ENCODE results near the gene SLC22A5. TPM values are rescaled to one million over a fixed set of nuclear protein-coding genes. Genes with fewer than 3 reads are reported as not detected.

The SLC22A5 gene
- total and polyA plus RNA-seq, 2 of the 8 experiments (the other 6 are each of a cell fraction or from before 2014, with no cell fraction given): 4.0 to 9.0 TPM

DNA sequence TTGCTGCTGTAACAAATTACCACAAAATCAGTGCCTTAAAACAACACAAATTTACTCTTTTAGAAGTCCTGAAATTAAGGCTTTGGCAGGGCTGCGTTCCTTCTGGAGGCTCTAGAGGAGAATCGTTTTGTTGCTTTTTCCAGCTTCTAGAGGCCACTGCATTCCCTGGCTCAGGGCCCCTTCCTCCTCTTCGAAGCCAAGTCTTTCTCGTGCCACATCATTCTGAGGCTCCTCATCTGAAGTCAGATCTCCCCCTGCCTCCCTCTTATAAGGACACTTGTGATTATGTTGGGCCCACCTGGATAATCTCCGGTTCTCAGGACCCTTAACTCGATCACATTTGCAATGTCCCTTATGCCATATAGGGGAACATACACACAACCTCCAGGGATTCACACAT lies 48.0 kb downstream of the SLC22A5 start:
- Histone ChIP-seq H3K4ac (replicated peaks; ENCODE audit: insufficient read length, low read depth, low read length) (no peak overlapping the region), H2AK5ac (ENCODE audit: low read depth, low read length) (no peak overlapping the region), H2BK120ac (replicated peaks; ENCODE audit: low read depth, low read length) (no peak overlapping the region), H4K20me1 (replicated peaks in 1 of 2; ENCODE audit: control insufficient read depth in 1 of 2, insufficient read depth in 2 of 2, low read length in 2 of 2) (no peaks in the 10 kb centered on the region), H3K36me3 (ENCODE audit: control insufficient read depth in 2 of 4, insufficient read depth in 4 of 4, low read length in 3 of 4) (no peaks in the 10 kb centered on the region), H2BK15ac (ENCODE audit: low read length) (no peak overlapping the region), H3K18ac (ENCODE audit: extremely low read depth, low read length) (no peak overlapping the region), H3K9me3 (ENCODE audit: insufficient read depth in 2 of 2, low read depth in 1 of 2, low read length in 1 of 2) (no peaks in the 10 kb centered on the region), H2BK20ac (ENCODE audit: low read length) (no peak overlapping the region), H3K4me3 (ENCODE audit: extremely low read depth in 1 of 4, insufficient read depth in 2 of 4, low read depth in 3 of 4, low read length in 4 of 4) (no peak overlapping the region), H2AFZ (ENCODE audit: low read length) (no peak overlapping the region), H3K79me2 (ENCODE audit: control insufficient read depth in 1 of 2, insufficient read depth in 2 of 2, low read length in 2 of 2) (no peaks in the 10 kb centered on the region), H4K91ac (replicated peaks; ENCODE audit: insufficient read length, low read length) (no peak overlapping the region), H3K9ac (replicated peaks in 1 of 4; ENCODE audit: extremely low read depth in 1 of 4, low read depth in 3 of 4, low read length in 3 of 4) (no peak overlapping the region), H2BK12ac (ENCODE audit: low read depth, low read length) (no peak overlapping the region), H2BK5ac (ENCODE audit: low read depth, low read length) (no peak overlapping the region), H3K27me3 (replicated peaks in 1 of 4; ENCODE audit: control insufficient read depth in 3 of 4, extremely low read depth in 1 of 4, insufficient read depth in 3 of 4, low read length in 3 of 4) (no peaks in the 10 kb centered on the region), H3K4me2 (ENCODE audit: insufficient read depth in 1 of 2, low read depth in 2 of 2, low read length in 2 of 2) (no peak overlapping the region), H3K23ac (ENCODE audit: insufficient read length) (no peak overlapping the region), H3K23me2 (ENCODE audit: low read depth, low read length) (no peaks in the 10 kb centered on the region), H4K5ac (ENCODE audit: insufficient read length, low read depth, low read length) (no peak overlapping the region), H3K14ac (ENCODE audit: insufficient read length) (no peak overlapping the region), H3K56ac (replicated peaks; ENCODE audit: insufficient read length, low read depth, low read length) (no peak overlapping the region), H4K8ac (ENCODE audit: extremely low read depth, insufficient read depth, low read length) (no peak overlapping the region), H3K79me1 (ENCODE audit: low read depth, low read length) (no peaks in the 10 kb centered on the region), H3K27ac (ENCODE audit: low read depth, low read length) (no peak overlapping the region), H3K4me1 (replicated peaks in 1 of 4; ENCODE audit: control insufficient read depth in 3 of 4, insufficient read depth in 4 of 4, low read length in 3 of 4) (peaks cover 0 to 2% (median 1%) of the 10 kb centered on the region in 4 experiments; a peak in 2 of 7 replicates)
- 93% methylated on average over 6 of the region's 6 CpGs; no CpG with 5 or more reads in 1 of the 2 experiments for WGBS, 2 experiments (ENCODE audit: extremely low coverage in 1 of 2, insufficient coverage in 1 of 2, insufficient read length in 1 of 2, insufficient replicate concordance in 2 of 2, low coverage in 1 of 2, low lambda C conversion rate in 2 of 2, missing lambda C conversion rate in 1 of 2)
- POLR2A ChIA-PET (ENCODE audit: partially characterized antibody): interaction anchor here (1.9 kb wide), 1 partner anchor 73 kb away, joined by 7 read pairs; the partner anchor contains the start of gene IRF1
- FAIRE-seq (no peak), DNase-seq (ENCODE audit: low read depth in 1 of 2, low spot score in 2 of 2) (no peak)
- CTCF ChIA-PET (ENCODE audit: partially characterized antibody): interaction anchor here (0.6 to 6.0 kb wide), 10 partner anchors 8 to 83 kb away, joined by 3 to 98 read pairs (median 5); no protein-coding TSS in a partner anchor
- TF ChIP-seq TCF12 (IDR thresholded peaks at IDR 0.05; ENCODE audit: low read depth, low read length) (no peak), PHF8 (conservative IDR thresholded peaks at IDR 0.05; ENCODE audit: low read depth, low read length) (no peak), NANOG (IDR thresholded peaks at IDR 0.05; ENCODE audit: insufficient read depth, low read depth, low read length, poor library complexity, severe bottlenecking) (no peak)

All from H1 (cell line).